ENCODE results near the gene UBA3.
A peak's percentile ranks its signal among the peaks of the same experiment; 100 is the strongest.

The UBA3 gene

GRCh38 chr3:69085833-69086722 lies 5.9 kb upstream of the UBA3 start:
- DNase-seq (ENCODE audit: low read depth in 1 of 2, low spot score in 1 of 2), result peak; percentile 31 to 77
- Histone ChIP-seq H3K27me3 (ENCODE audit: insufficient read depth, poor library complexity, severe bottlenecking) (no peaks in the 10 kb centered on the region), H3K4me3 (replicated peaks; ENCODE audit: insufficient read depth, low read length) (peak overlapping the region; percentile 88), H3K27ac (replicated peaks) (peak overlapping the region; percentile 75)
- no peak for TF ChIP-seq CTCF (IDR thresholded peaks at IDR 0.05; ENCODE audit: insufficient read depth, low read length)
- no peak for TF ChIP-seq POLR2AphosphoS5 (IDR thresholded peaks at IDR 0.05; ENCODE audit: low read depth)

- no peaks in the 10 kb centered on the region for H3K27me3 ChIP-seq (ENCODE audit: insufficient read depth, poor library complexity, severe bottlenecking)
- H3K4me3 ChIP-seq (replicated peaks; ENCODE audit: insufficient read depth, low read length), result peak overlapping the region; percentile 88
- peak; percentile 26 to 51 for DNase-seq (ENCODE audit: low read depth in 1 of 2, low spot score in 1 of 2)
- peak overlapping the region; percentile 75 for H3K27ac ChIP-seq (replicated peaks)
- no peak for TF ChIP-seq REST (IDR thresholded peaks at IDR 0.05; ENCODE audit: insufficient replicate concordance, low read depth)
- TF ChIP-seq GABPA (IDR thresholded peaks at IDR 0.05; ENCODE audit: low read depth), result no peak
- TF ChIP-seq CTCF (IDR thresholded peaks at IDR 0.05; ENCODE audit: insufficient read depth, low read length), result no peak
- no peak for TF ChIP-seq POLR2AphosphoS5 (IDR thresholded peaks at IDR 0.05; ENCODE audit: low read depth)
- no peak for TF ChIP-seq SPI1 (IDR thresholded peaks at IDR 0.05; ENCODE audit: borderline replicate concordance, low read depth)
Measured at GRCh38 chr3:69085168-69085832, 5.1 kb upstream of the UBA3 start.

- TF ChIP-seq REST (IDR thresholded peaks at IDR 0.05; ENCODE audit: insufficient replicate concordance, low read depth) (peak; percentile 19), GABPA (IDR thresholded peaks at IDR 0.05; ENCODE audit: low read depth) (no peak), SPI1 (IDR thresholded peaks at IDR 0.05; ENCODE audit: borderline replicate concordance, low read depth) (peak; percentile 66; the same call in 1 of the 2 replicates), CTCF (IDR thresholded peaks at IDR 0.05; ENCODE audit: insufficient read depth, low read length) (no peak), POLR2AphosphoS5 (IDR thresholded peaks at IDR 0.05; ENCODE audit: low read depth) (peak; percentile 72)
- Histone ChIP-seq H3K4me3 (replicated peaks; ENCODE audit: insufficient read depth, low read length) (peak within 1 kb of the TSS; percentile 88), H3K27me3 (ENCODE audit: insufficient read depth, poor library complexity, severe bottlenecking) (no peaks in the 10 kb centered on the region), H3K27ac (replicated peaks) (peak within 1 kb of the TSS; percentile 75)
- peak; percentile 81 to 98 for DNase-seq (ENCODE audit: low read depth in 1 of 2, low spot score in 1 of 2)
Measured at GRCh38 chr3:69084326-69085167, 4.4 kb upstream of the UBA3 start, which contains the start of gene ARL6IP5. Gene ARL6IP5 (plus strand): TSS chr3:69084937. CDS start chr3:69085048, 111 bp downstream.
